ENCODE results near the gene SYCE1.
"Not testable (repeated sequence)": the region's sequence is repeated elsewhere in the genome, so short reads cannot be mapped to it uniquely, and the experiment has no call there.

- not testable (repeated sequence) for TF ChIP-seq POLR2A (IDR thresholded peaks at IDR 0.05; ENCODE audit: control extremely low read depth in 1 of 2, low read depth in 2 of 2, low read length in 2 of 2); CTCF (IDR thresholded peaks at IDR 0.05; ENCODE audit: control extremely low read depth in 1 of 3, insufficient read depth in 1 of 3, low read depth in 1 of 3, low read length in 3 of 3); SP1 (IDR thresholded peaks at IDR 0.05; ENCODE audit: low read depth, low read length); ZNF274 (IDR thresholded peaks at IDR 0.05; ENCODE audit: borderline replicate concordance, extremely low read depth, low read length); SRF (IDR thresholded peaks at IDR 0.05; ENCODE audit: low read depth, low read length); BCL11A (IDR thresholded peaks at IDR 0.05; ENCODE audit: low read depth in 2 of 2, low read length in 2 of 2); YY1 (IDR thresholded peaks at IDR 0.05; ENCODE audit: low read depth, low read length); CBX8 (IDR thresholded peaks at IDR 0.05; ENCODE audit: borderline replicate concordance, low read depth, low read length)
Observed at GRCh38 chr10:133603434-133603833, 38.1 kb upstream of the SYCE1 start.

Measured in H1 (cell line).